Neural cell (in vitro differentiated cells): ENCODE measurements around the gene MRPL23. TPM values are rescaled to one million over a fixed set of nuclear protein-coding genes. Genes with fewer than 3 reads are reported as not detected.

Experiments
- H2AFZ ChIP-seq: fragments of 200-600, 300-800 bp; sonication (generic), shearing (Covaris generic); 2 replicates; pipeline ENCODE4 v1.6.0; 2014; ENCODE audit warnings: low read depth, mild to moderate bottlenecking, antibody characterized with exemption, low read length, moderate library complexity
- H3F3A ChIP-seq: fragments of 200-600 bp; shearing (Covaris generic); 2 replicates; pipeline ENCODE4 v1.6.1; 2016; ENCODE audit warnings: mild to moderate bottlenecking, moderate library complexity, mixed read lengths, antibody characterized with exemption, low read length; ENCODE audit not compliant: insufficient read depth, poor library complexity, severe bottlenecking
- H3K27ac ChIP-seq: fragments of 200-600, 300-800 bp; sonication (generic), shearing (Covaris generic); 2 replicates; pipeline ENCODE4 v1.5.1; 2014; ENCODE audit warnings: mild to moderate bottlenecking, low read length, moderate library complexity
- H3K27me3 ChIP-seq: fragments of 300-800, 200-600 bp; sonication (generic), shearing (Covaris generic); 2 replicates; pipeline ENCODE4 v1.6.0; 2014; ENCODE audit warnings: mild to moderate bottlenecking, low read depth, low read length, moderate library complexity; ENCODE audit not compliant: insufficient read depth
- H3K36me3 ChIP-seq: fragments of 300-800, 200-600 bp; sonication (generic), shearing (Covaris generic); 2 replicates; pipeline ENCODE4 v1.5.1; 2014; ENCODE audit warnings: mild to moderate bottlenecking, antibody characterized with exemption, low read length, moderate library complexity; ENCODE audit not compliant: insufficient read depth
- H3K4me2 ChIP-seq: fragments of 300-800, 200-600 bp; sonication (generic), shearing (Covaris generic); 2 replicates; pipeline ENCODE4 v1.6.0; 2014; ENCODE audit warnings: mild to moderate bottlenecking, low read length
- H3K4me3 ChIP-seq: fragments of 300-800, 200-600 bp; sonication (generic), shearing (Covaris generic); 2 replicates; pipeline ENCODE4 v1.5.1; 2014; ENCODE audit warnings: mild to moderate bottlenecking, low read length, moderate library complexity
- H3K79me2 ChIP-seq: fragments of 200-600 bp; shearing (Covaris generic); replicated peaks from 2 replicates; pipeline ENCODE4 v1.6.0; 2014; ENCODE audit warnings: mild to moderate bottlenecking, low read length, moderate library complexity; ENCODE audit not compliant: insufficient read depth
- H3K9ac ChIP-seq: fragments of 300-800, 200-600 bp; sonication (generic), shearing (Covaris generic); 2 replicates; pipeline ENCODE4 v1.6.1; 2016; ENCODE audit warnings: mild to moderate bottlenecking, low read length, mixed read lengths
- H3K9me2 ChIP-seq: fragments of 200-600 bp; shearing (Covaris generic); 2 replicates; pipeline ENCODE4 v1.6.1; 2016; ENCODE audit warnings: mild to moderate bottlenecking, low read length, mixed read lengths; ENCODE audit not compliant: insufficient read depth
- H3K9me3 ChIP-seq: fragments of 200-600, 300-800 bp; sonication (generic), shearing (Covaris generic); 2 replicates; pipeline ENCODE4 v1.6.1; 2016; ENCODE audit warnings: mild to moderate bottlenecking, mixed run types, low read length, moderate library complexity, mixed read lengths
- H4K20me1 ChIP-seq: fragments of 200-600 bp; shearing (Covaris generic); 2 replicates; pipeline ENCODE4 v1.6.1; 2016; ENCODE audit warnings: mild to moderate bottlenecking, mixed run types; ENCODE audit not compliant: insufficient read depth
- EP300 ChIP-seq: fragments of 450-650 bp; conservative IDR thresholded peaks from 2 replicates; pipeline ENCODE4 v1.6.1; 2014; ENCODE audit warnings: antibody characterized with exemption, mild to moderate bottlenecking, moderate library complexity; ENCODE audit not compliant: poor library complexity, severe bottlenecking
- EZH2 ChIP-seq: fragments of 200-600, 300-800 bp; shearing (Covaris generic), sonication (generic); IDR thresholded peaks from 2 replicates; pipeline ENCODE4 v1.6.1; 2014; ENCODE audit warnings: antibody characterized with exemption, low read length, borderline replicate concordance, mild to moderate bottlenecking; ENCODE audit not compliant: insufficient read depth, poor library complexity, severe bottlenecking
- MXI1 ChIP-seq: fragments of 450-650 bp; conservative IDR thresholded peaks from 2 replicates; pipeline ENCODE4 v1.6.1; 2014; ENCODE audit warnings: antibody characterized with exemption, mild to moderate bottlenecking; ENCODE audit not compliant: poor library complexity, severe bottlenecking
- POLR2AphosphoS5 ChIP-seq: IDR thresholded peaks from 2 replicates; pipeline ENCODE4 v1.6.1; 2012
- RAD21 ChIP-seq: fragments of 450-650 bp; conservative IDR thresholded peaks from 2 replicates; pipeline ENCODE4 v1.6.1; 2014; ENCODE audit warnings: antibody characterized with exemption, mild to moderate bottlenecking, moderate library complexity
- SMC3 ChIP-seq: fragments of 450-650 bp; conservative IDR thresholded peaks from 2 replicates; pipeline ENCODE4 v1.6.1; 2014; ENCODE audit warnings: antibody characterized with exemption, mild to moderate bottlenecking, moderate library complexity; ENCODE audit not compliant: poor library complexity
- TAF1 ChIP-seq: IDR thresholded peaks from 2 replicates; pipeline ENCODE4 v1.6.1; 2012; ENCODE audit warnings: low read depth
- polyA plus RNA-seq: library from polyadenylated mRNA; depleted of rRNA; stranded (reverse); fragments of >200 nt; gene quantifications from 2 replicates; pipeline ENCODE4 v1.2.3, GENCODE V29; 2014
- TF ChIP-seq, protein P1 (sequence below): fragments of 450-650 bp; IDR thresholded peaks from 2 replicates; pipeline ENCODE4 v1.5.1; 2014; ENCODE audit warnings: antibody characterized with exemption, mild to moderate bottlenecking, moderate library complexity; ENCODE audit not compliant: poor library complexity, severe bottlenecking
- TF ChIP-seq, protein P2 (sequence below): IDR thresholded peaks from 2 replicates; pipeline ENCODE4 v1.6.1; 2012; ENCODE audit warnings: borderline replicate concordance

The MRPL23 gene
- polyA plus RNA-seq, 1 donor from 2014 or later: 154 TPM

DNA sequence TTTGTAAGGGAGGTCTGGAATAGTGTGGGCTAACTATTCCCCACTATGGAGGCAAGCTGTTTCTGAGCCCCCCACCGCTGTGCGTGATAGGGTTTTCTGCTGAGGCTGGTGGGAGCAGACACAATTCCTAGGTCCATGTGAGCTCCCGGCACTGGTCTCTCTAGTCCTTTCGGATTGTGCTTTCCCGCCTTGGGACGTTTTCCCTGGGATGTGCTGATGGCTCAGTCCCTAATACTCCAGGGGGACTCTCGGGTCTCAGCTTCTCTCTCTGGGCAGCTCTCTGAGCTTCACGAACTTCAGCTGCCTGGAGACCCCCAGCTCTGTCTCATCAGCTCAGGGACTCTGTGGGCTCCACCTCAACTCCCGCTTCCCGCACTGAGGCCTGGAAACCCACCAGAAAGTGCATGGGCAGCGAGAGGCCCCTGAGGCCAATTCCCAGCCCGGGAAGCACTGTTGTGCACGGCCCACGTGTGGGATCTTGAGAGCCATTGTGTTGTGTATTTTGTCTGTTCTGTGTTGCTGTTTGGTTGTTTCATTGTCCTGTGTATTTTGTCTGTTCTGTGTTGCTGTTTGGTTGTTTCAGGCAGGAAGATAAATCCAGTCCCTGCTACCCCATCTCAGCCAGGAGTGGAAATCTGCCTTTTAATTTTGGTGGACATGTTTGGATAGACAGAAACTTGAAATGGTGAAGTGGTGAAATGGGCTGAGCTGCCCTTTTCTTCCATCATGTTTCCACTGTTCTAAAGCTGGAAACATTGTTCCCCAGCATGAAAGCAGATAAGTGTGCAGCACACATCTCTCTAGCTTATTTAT lies 40.3 kb upstream of the MRPL23 start:
- Histone ChIP-seq H3K9ac (no peak overlapping the region), H3K36me3 (no peaks in the 10 kb centered on the region), H2AFZ (no peak overlapping the region), H3K9me3 (no peaks in the 10 kb centered on the region), H3K4me3 (no peak overlapping the region), H3K79me2 (no peaks in the 10 kb centered on the region), H3K27ac (no peak overlapping the region), H3K9me2 (no peaks in the 10 kb centered on the region), H3K27me3 (no peaks in the 10 kb centered on the region), H3F3A (no peaks in the 10 kb centered on the region), H3K4me2 (no peak overlapping the region), H4K20me1 (no peaks in the 10 kb centered on the region)
- no peak for TF ChIP-seq SMC3
- TF ChIP-seq TAF1: no peak
- TF ChIP-seq RAD21: no peak
- TF ChIP-seq EP300: no peak
- TF ChIP-seq, protein P1, sequence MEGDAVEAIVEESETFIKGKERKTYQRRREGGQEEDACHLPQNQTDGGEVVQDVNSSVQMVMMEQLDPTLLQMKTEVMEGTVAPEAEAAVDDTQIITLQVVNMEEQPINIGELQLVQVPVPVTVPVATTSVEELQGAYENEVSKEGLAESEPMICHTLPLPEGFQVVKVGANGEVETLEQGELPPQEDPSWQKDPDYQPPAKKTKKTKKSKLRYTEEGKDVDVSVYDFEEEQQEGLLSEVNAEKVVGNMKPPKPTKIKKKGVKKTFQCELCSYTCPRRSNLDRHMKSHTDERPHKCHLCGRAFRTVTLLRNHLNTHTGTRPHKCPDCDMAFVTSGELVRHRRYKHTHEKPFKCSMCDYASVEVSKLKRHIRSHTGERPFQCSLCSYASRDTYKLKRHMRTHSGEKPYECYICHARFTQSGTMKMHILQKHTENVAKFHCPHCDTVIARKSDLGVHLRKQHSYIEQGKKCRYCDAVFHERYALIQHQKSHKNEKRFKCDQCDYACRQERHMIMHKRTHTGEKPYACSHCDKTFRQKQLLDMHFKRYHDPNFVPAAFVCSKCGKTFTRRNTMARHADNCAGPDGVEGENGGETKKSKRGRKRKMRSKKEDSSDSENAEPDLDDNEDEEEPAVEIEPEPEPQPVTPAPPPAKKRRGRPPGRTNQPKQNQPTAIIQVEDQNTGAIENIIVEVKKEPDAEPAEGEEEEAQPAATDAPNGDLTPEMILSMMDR: no peak
- no peak for TF ChIP-seq EZH2
- TF ChIP-seq MXI1: no peak
- no peak for TF ChIP-seq POLR2AphosphoS5
- TF ChIP-seq, protein P2, sequence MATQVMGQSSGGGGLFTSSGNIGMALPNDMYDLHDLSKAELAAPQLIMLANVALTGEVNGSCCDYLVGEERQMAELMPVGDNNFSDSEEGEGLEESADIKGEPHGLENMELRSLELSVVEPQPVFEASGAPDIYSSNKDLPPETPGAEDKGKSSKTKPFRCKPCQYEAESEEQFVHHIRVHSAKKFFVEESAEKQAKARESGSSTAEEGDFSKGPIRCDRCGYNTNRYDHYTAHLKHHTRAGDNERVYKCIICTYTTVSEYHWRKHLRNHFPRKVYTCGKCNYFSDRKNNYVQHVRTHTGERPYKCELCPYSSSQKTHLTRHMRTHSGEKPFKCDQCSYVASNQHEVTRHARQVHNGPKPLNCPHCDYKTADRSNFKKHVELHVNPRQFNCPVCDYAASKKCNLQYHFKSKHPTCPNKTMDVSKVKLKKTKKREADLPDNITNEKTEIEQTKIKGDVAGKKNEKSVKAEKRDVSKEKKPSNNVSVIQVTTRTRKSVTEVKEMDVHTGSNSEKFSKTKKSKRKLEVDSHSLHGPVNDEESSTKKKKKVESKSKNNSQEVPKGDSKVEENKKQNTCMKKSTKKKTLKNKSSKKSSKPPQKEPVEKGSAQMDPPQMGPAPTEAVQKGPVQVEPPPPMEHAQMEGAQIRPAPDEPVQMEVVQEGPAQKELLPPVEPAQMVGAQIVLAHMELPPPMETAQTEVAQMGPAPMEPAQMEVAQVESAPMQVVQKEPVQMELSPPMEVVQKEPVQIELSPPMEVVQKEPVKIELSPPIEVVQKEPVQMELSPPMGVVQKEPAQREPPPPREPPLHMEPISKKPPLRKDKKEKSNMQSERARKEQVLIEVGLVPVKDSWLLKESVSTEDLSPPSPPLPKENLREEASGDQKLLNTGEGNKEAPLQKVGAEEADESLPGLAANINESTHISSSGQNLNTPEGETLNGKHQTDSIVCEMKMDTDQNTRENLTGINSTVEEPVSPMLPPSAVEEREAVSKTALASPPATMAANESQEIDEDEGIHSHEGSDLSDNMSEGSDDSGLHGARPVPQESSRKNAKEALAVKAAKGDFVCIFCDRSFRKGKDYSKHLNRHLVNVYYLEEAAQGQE: no peak

DNA sequence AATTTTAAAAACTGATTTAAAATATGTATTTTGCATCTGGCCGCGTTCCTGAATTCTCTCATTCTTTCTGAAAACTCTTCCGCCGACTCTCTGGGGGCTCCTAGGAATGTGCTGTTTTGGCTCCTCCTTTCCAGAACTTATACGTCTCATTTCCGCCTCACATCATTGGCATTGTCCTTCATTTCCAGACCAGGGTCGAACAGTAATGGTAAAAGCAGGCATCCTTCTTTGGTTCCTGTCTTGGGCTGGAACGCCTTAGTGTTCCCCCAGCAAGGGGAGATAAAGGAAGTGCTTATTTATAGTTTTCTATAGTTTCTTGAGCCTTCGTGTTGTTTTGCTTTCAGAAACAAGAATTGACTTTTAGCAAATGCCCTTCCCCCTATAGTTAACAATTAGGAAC lies 38.5 kb upstream of the MRPL23 start:
- Histone ChIP-seq H4K20me1 (no peaks in the 10 kb centered on the region), H3K36me3 (no peaks in the 10 kb centered on the region), H3K27me3 (no peaks in the 10 kb centered on the region), H3K9me2 (no peaks in the 10 kb centered on the region), H3K9ac (no peak overlapping the region), H3K27ac (no peak overlapping the region), H2AFZ (no peak overlapping the region), H3K4me3 (no peak overlapping the region), H3F3A (no peaks in the 10 kb centered on the region), H3K79me2 (no peaks in the 10 kb centered on the region), H3K4me2 (no peak overlapping the region), H3K9me3 (no peaks in the 10 kb centered on the region)
- TF ChIP-seq SMC3 (no peak), RAD21 (no peak), POLR2AphosphoS5 (no peak), EZH2 (no peak), EP300 (no peak), TAF1 (no peak)
- TF ChIP-seq, protein P2: no peak
- TF ChIP-seq, protein P1: no peak
